ACHN (cell line): ENCODE results near the gene CACNG7.
A peak's percentile ranks its signal among the peaks of the same experiment; 100 is the strongest.

ENCODE experiments used
- DNase-seq: peaks from one replicate; pipeline ENCODE4 v3.0.0-alpha.2; 2015
- in situ Hi-C: cut with HindIII; loops from 2 replicates; pipeline ENCODE4 v1.10.0; 2017; ENCODE audit warnings: low sequenced_read_pairs, low pct_ligation_motif_present, low pct_unique_long_range_greater_than_20kb

Gene CACNG7

GRCh38 chr19:53965091-53965490 is 56.0 kb downstream of the CACNG7 start:
- no peak for DNase-seq
- in situ Hi-C loops, result no loop called here

- in situ Hi-C loops, result no loop called here
- no peak for DNase-seq
Measured at GRCh38 chr19:53966931-53967330, 57.9 kb downstream of the CACNG7 start.

- in situ Hi-C loops, result no loop called here
- DNase-seq, result no peak
Measured at GRCh38 chr19:53969366-53969765, 60.3 kb downstream of the CACNG7 start.

- DNase-seq, result no peak
- in situ Hi-C loops, result no loop called here
Measured at GRCh38 chr19:53971673-53972072, 62.6 kb downstream of the CACNG7 start.

GRCh38 chr19:53977429-53977990 is 68.4 kb downstream of the CACNG7 start:
- peak; percentile 40 for DNase-seq
- in situ Hi-C loops, result no loop called here

GRCh38 chr19:53977991-53978731 is 69.1 kb downstream of the CACNG7 start:
- in situ Hi-C loops, result no loop called here
- DNase-seq, result no peak

GRCh38 chr19:53978975-53979801 is 70.1 kb downstream of the CACNG7 start:
- in situ Hi-C loops, result no loop called here
- no peak for DNase-seq

- in situ Hi-C loops, result no loop called here
- no peak for DNase-seq
Measured at GRCh38 chr19:53980539-53981375, 71.7 kb downstream of the CACNG7 start.

- DNase-seq, result no peak
- in situ Hi-C loops, result no loop called here
Measured at GRCh38 chr19:53981376-53981951, 72.4 kb downstream of the CACNG7 start.

GRCh38 chr19:53982001-53982451 is 72.9 kb downstream of the CACNG7 start:
- in situ Hi-C loops, result no loop called here
- no peak for DNase-seq

- DNase-seq, result no peak
- in situ Hi-C loops, result no loop called here
Measured at GRCh38 chr19:53982611-53983010, 73.5 kb downstream of the CACNG7 start.

GRCh38 chr19:53983457-53984289 is 74.6 kb downstream of the CACNG7 start:
- DNase-seq, result no peak
- in situ Hi-C loops, result no loop called here

- DNase-seq, result no peak
- in situ Hi-C loops, result no loop called here
Measured at GRCh38 chr19:53985863-53986262, 76.8 kb downstream of the CACNG7 start.

GRCh38 chr19:53988981-53989380 is 79.9 kb downstream of the CACNG7 start:
- in situ Hi-C loops, result no loop called here
- no peak for DNase-seq

- DNase-seq, result no peak
- in situ Hi-C loops, result no loop called here
Measured at GRCh38 chr19:53989600-53990533, 80.8 kb downstream of the CACNG7 start.

GRCh38 chr19:53991224-53992113 is 82.4 kb downstream of the CACNG7 start, which contains the start of gene CACNG6:
Gene CACNG6, plus strand, starts transcription at chr19:53991637. Its CDS starts 1,241 bp downstream, at chr19:53992878.
- no peak for DNase-seq
- in situ Hi-C loops, result no loop called here
